Cardiac muscle cell (in vitro differentiated cells and primary cell): ENCODE results near the gene PSME3IP1. TPM values are rescaled to one million over a fixed set of nuclear protein-coding genes. Genes with fewer than 3 reads are reported as not detected.

ENCODE experiments used
- DNase-seq, 2 donors: peaks; one replicate each; pipeline versions ENCODE4 v3.0.0 to v3.0.0-alpha.2; 2010 to 2017; ENCODE audit warnings: low read depth in 1 of 2, low spot score in 1 of 2
- H3K27ac ChIP-seq: fragments of 200-600 bp; sonication (generic); 2 replicates; pipeline ENCODE4 v1.5.1; 2016
- H3K27me3 ChIP-seq: fragments of 200-600 bp; sonication (generic); 2 replicates; pipeline ENCODE4 v1.6.0; 2016; ENCODE audit warnings: control low read depth
- H3K36me3 ChIP-seq: fragments of 200-600 bp; sonication (generic); 2 replicates; pipeline ENCODE4 v1.5.1; 2016; ENCODE audit warnings: control low read depth
- H3K4me1 ChIP-seq: fragments of 200-600 bp; sonication (generic); 2 replicates; pipeline ENCODE4 v1.8.1; 2017; ENCODE audit warnings: low read depth, mild to moderate bottlenecking, mixed run types
- H3K4me3 ChIP-seq: fragments of 200-600 bp; sonication (generic); 2 replicates; pipeline ENCODE4 v1.5.1; 2016; ENCODE audit warnings: mild to moderate bottlenecking
- H3K9me3 ChIP-seq: fragments of 200-600 bp; sonication (generic); 2 replicates; pipeline ENCODE4 v1.5.1; 2017; ENCODE audit warnings: low read depth, mild to moderate bottlenecking, control low read depth
- polyA plus RNA-seq: library from polyadenylated mRNA; unstranded; fragments of >200 nt; fragmentation: Nextera tagmentation; extraction: Ambion mirVana; gene quantifications from 2 replicates; pipeline ENCODE4 v1.2.1, GENCODE V29; 2016
- total RNA-seq: library from RNA; depleted of rRNA; stranded (reverse); fragments of >200 nt; gene quantifications from 2 replicates; pipeline ENCODE4 v1.2.3, GENCODE V29; 2016
- TF ChIP-seq, protein P1 (sequence below): IDR thresholded peaks from 2 replicates; pipeline ENCODE4 v1.5.1; 2012; ENCODE audit warnings: low read depth, mild to moderate bottlenecking, low read length

Gene PSME3IP1
- total and polyA plus RNA-seq, 2 experiments from 2014 or later = 73.6 to 108 TPM

DNA sequence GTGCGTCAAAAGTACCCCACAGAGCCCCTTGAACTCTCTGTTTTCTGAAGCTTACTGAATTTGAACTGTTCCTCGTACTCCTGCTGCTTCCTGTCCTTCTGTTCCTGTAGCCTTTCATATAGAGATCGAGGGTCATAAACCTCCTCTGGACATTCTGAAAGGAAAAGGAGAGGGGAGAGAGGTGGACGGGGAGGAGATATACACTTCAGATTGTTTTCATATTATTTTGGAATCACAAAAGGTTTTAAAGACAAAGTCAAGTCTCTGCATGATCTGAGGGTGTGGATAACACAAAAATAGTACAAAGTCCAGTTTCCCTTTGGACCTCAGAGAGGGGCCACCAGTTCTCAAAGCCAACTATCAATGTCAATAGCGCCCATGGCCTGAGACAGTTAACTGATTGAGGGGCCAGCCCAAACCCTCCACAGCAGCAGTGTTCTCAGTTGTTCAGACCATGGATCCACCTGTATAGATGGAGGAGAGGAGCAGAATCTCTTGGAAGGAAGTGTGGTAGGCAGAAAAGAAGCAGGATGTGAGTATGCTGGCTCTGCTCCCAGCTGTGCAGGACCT is 13.0 kb downstream of the PSME3IP1 start:
- Histone ChIP-seq H3K27ac (no peak overlapping the region), H3K4me3 (no peak overlapping the region), H3K4me1 (peaks cover 1% of the 10 kb centered on the region), H3K36me3 (peaks cover 15% of the 10 kb centered on the region), H3K9me3 (no peaks in the 10 kb centered on the region), H3K27me3 (no peaks in the 10 kb centered on the region)
- TF ChIP-seq, protein P1, sequence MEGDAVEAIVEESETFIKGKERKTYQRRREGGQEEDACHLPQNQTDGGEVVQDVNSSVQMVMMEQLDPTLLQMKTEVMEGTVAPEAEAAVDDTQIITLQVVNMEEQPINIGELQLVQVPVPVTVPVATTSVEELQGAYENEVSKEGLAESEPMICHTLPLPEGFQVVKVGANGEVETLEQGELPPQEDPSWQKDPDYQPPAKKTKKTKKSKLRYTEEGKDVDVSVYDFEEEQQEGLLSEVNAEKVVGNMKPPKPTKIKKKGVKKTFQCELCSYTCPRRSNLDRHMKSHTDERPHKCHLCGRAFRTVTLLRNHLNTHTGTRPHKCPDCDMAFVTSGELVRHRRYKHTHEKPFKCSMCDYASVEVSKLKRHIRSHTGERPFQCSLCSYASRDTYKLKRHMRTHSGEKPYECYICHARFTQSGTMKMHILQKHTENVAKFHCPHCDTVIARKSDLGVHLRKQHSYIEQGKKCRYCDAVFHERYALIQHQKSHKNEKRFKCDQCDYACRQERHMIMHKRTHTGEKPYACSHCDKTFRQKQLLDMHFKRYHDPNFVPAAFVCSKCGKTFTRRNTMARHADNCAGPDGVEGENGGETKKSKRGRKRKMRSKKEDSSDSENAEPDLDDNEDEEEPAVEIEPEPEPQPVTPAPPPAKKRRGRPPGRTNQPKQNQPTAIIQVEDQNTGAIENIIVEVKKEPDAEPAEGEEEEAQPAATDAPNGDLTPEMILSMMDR = no peak
- no peak for DNase-seq

DNA sequence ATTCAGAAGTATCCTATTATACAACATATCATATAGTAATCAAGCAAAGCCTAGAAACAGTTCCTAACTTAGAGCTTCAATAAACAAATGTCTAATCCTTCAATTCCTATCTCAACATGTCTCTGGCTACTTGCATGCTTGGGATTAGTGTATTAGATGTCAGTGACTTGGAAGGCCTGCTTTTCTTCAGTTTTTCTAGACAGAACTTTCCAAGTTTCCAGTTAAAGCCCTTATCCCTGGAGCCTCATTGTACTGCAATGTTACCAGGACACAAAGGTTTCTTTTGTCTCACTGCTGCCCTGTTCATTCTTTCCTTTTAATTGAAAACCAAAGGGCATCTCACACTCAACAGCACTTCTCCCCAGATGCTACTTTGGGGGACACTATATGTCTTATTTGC is 16.5 kb downstream of the PSME3IP1 start:
- DNase-seq = no peak
- peak overlapping the region; percentile 59 for H3K27ac ChIP-seq
- peaks cover 16% of the 10 kb centered on the region for H3K4me1 ChIP-seq
- no peak overlapping the region for H3K4me3 ChIP-seq
- TF ChIP-seq, protein P1 = no peak
- no peaks in the 10 kb centered on the region for H3K9me3 ChIP-seq
- H3K27me3 ChIP-seq = no peaks in the 10 kb centered on the region
- H3K36me3 ChIP-seq = peaks cover 19% of the 10 kb centered on the region

DNA sequence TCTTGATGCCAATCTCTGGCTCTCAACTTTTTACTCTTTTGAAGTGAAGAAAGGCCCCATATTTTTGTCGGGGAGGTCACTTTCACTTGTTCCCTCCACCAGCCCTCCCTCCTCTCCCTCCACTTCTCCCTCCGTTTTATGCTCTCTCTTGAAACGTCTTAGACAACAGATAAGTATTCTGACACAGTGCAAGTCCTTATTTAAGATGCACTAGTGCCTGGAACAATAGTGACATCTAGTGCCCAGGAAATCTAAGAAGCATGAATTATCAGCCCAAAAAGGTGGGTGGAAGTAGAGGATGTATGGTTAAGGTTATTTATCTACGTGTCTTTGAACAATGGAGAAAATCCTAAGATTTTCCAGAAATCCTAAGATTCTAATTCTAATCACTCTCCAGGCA is 17.9 kb downstream of the PSME3IP1 start:
- TF ChIP-seq, protein P1 = peak; percentile 66
- Histone ChIP-seq H3K36me3 (peaks cover 27% of the 10 kb centered on the region), H3K9me3 (no peaks in the 10 kb centered on the region), H3K4me3 (no peak overlapping the region), H3K4me1 (peaks cover 16% of the 10 kb centered on the region), H3K27ac (peak overlapping the region; percentile 38), H3K27me3 (no peaks in the 10 kb centered on the region)
- peak; percentile 67 to 85 for DNase-seq

DNA sequence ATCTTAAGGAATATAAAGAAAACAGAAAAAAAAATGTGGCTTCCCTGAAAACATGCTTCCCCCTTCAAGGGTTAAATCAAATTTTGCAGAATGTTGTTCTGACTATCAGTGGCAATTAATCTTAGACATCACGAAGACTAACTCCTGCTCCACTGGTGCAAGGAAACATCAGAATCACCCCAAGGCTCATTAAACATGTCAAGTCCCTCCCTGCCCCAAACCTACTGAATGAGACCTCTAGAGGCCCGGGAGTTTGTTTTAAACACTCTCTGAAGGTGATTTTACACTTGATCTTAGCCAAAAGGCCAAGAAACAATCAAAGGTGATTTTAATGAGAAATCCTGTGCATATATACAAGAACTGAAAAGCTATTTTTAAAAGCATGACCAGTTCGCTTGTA is 18.3 kb downstream of the PSME3IP1 start:
- peaks cover 16% of the 10 kb centered on the region for H3K4me1 ChIP-seq
- TF ChIP-seq, protein P1 = no peak

DNA sequence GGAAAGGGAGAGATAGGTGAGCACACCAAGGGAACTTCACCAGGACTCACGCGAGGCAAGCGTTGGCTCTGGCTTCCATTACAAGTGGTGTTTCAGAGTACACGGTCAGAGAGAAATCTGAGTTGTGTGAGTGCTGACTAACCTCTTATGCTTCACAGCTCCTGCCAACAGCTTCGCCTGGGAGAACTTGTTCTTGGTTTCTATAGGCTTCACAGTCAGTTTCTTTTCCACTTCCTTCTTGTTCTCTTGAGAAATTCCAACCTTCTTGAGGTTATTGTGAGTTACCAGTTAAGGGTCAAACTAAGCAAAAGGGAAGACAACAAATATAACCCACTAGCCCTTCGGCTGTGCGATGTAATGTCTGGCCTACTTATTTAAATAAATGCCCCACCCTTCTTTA is 18.9 kb downstream of the PSME3IP1 start:
- no peak overlapping the region for H3K4me3 ChIP-seq
- no peaks in the 10 kb centered on the region for H3K27me3 ChIP-seq
- DNase-seq = peak; percentile 66 to 72
- peaks cover 16% of the 10 kb centered on the region for H3K4me1 ChIP-seq
- TF ChIP-seq, protein P1 = no peak
- H3K36me3 ChIP-seq = peaks cover 23% of the 10 kb centered on the region
- peak overlapping the region; percentile 38 for H3K27ac ChIP-seq
- H3K9me3 ChIP-seq = no peaks in the 10 kb centered on the region

More for the DNA sequence above, 18.3 kb downstream of the PSME3IP1 start:
- H3K27ac ChIP-seq = peak overlapping the region; percentile 38
- no peak overlapping the region for H3K4me3 ChIP-seq
- no peaks in the 10 kb centered on the region for H3K9me3 ChIP-seq
- H3K27me3 ChIP-seq = no peaks in the 10 kb centered on the region
- peak in 1 of 2 donors; percentile 21 for DNase-seq
- peaks cover 23% of the 10 kb centered on the region for H3K36me3 ChIP-seq
